Measurements from ENCODE around the gene DISP3.

Gene DISP3

GRCh38 chr1:11444907-11445306 lies 34.0 kb upstream of the DISP3 start:
- Histone ChIP-seq H3K4me2 (ENCODE audit: low read length) (no peak overlapping the region), H3K9ac (ENCODE audit: low read depth, low read length) (no peak overlapping the region), H3K9me3 (replicated peaks; ENCODE audit: low read length) (no peaks in the 10 kb centered on the region), H3K36me3 (ENCODE audit: insufficient read depth, low read length) (no peaks in the 10 kb centered on the region), H3K4me1 (ENCODE audit: control insufficient read depth, insufficient read depth, low read length) (no peaks in the 10 kb centered on the region), H3K4me3 (ENCODE audit: low read length) (no peak overlapping the region), H3K27me3 (ENCODE audit: control insufficient read depth, insufficient read depth, low read length) (peaks cover 39% of the 10 kb centered on the region)

GRCh38 chr1:11447903-11448302 lies 31.1 kb upstream of the DISP3 start:
- no peaks in the 10 kb centered on the region for H3K36me3 ChIP-seq (ENCODE audit: insufficient read depth, low read length)
- H3K9me3 ChIP-seq (replicated peaks; ENCODE audit: low read length): no peaks in the 10 kb centered on the region
- H3K4me1 ChIP-seq (ENCODE audit: control insufficient read depth, insufficient read depth, low read length): no peaks in the 10 kb centered on the region
- H3K9ac ChIP-seq (ENCODE audit: low read depth, low read length): no peak overlapping the region
- peaks cover 38% of the 10 kb centered on the region for H3K27me3 ChIP-seq (ENCODE audit: control insufficient read depth, insufficient read depth, low read length)
- no peak overlapping the region for H3K4me2 ChIP-seq (ENCODE audit: low read length)
- H3K4me3 ChIP-seq (ENCODE audit: low read length): no peak overlapping the region

GRCh38 chr1:11448373-11449099 lies 30.4 kb upstream of the DISP3 start:
- H3K4me2 ChIP-seq (ENCODE audit: low read length): no peak overlapping the region
- H3K36me3 ChIP-seq (ENCODE audit: insufficient read depth, low read length): no peaks in the 10 kb centered on the region
- no peak overlapping the region for H3K4me3 ChIP-seq (ENCODE audit: low read length)
- no peaks in the 10 kb centered on the region for H3K9me3 ChIP-seq (replicated peaks; ENCODE audit: low read length)
- H3K27me3 ChIP-seq (ENCODE audit: control insufficient read depth, insufficient read depth, low read length): peaks cover 38% of the 10 kb centered on the region
- no peak overlapping the region for H3K9ac ChIP-seq (ENCODE audit: low read depth, low read length)
- no peaks in the 10 kb centered on the region for H3K4me1 ChIP-seq (ENCODE audit: control insufficient read depth, insufficient read depth, low read length)

GRCh38 chr1:11449100-11449403 lies 29.9 kb upstream of the DISP3 start:
- no peaks in the 10 kb centered on the region for H3K36me3 ChIP-seq (ENCODE audit: insufficient read depth, low read length)
- H3K4me3 ChIP-seq (ENCODE audit: low read length): no peak overlapping the region
- no peak overlapping the region for H3K9ac ChIP-seq (ENCODE audit: low read depth, low read length)
- H3K27me3 ChIP-seq (ENCODE audit: control insufficient read depth, insufficient read depth, low read length): peaks cover 39% of the 10 kb centered on the region
- no peaks in the 10 kb centered on the region for H3K4me1 ChIP-seq (ENCODE audit: control insufficient read depth, insufficient read depth, low read length)
- no peaks in the 10 kb centered on the region for H3K9me3 ChIP-seq (replicated peaks; ENCODE audit: low read length)
- H3K4me2 ChIP-seq (ENCODE audit: low read length): no peak overlapping the region

- Histone ChIP-seq H3K9ac (ENCODE audit: low read depth, low read length) (no peak overlapping the region), H3K9me3 (replicated peaks; ENCODE audit: low read length) (no peaks in the 10 kb centered on the region), H3K4me1 (ENCODE audit: control insufficient read depth, insufficient read depth, low read length) (no peaks in the 10 kb centered on the region), H3K4me3 (ENCODE audit: low read length) (no peak overlapping the region), H3K4me2 (ENCODE audit: low read length) (no peak overlapping the region), H3K36me3 (ENCODE audit: insufficient read depth, low read length) (no peaks in the 10 kb centered on the region), H3K27me3 (ENCODE audit: control insufficient read depth, insufficient read depth, low read length) (peaks cover 41% of the 10 kb centered on the region)
Measured at GRCh38 chr1:11450310-11450709, 28.6 kb upstream of the DISP3 start.

- H3K9me3 ChIP-seq (replicated peaks; ENCODE audit: low read length): no peaks in the 10 kb centered on the region
- H3K27me3 ChIP-seq (ENCODE audit: control insufficient read depth, insufficient read depth, low read length): peaks cover 32% of the 10 kb centered on the region
- H3K36me3 ChIP-seq (ENCODE audit: insufficient read depth, low read length): no peaks in the 10 kb centered on the region
- no peak overlapping the region for H3K4me3 ChIP-seq (ENCODE audit: low read length)
- H3K9ac ChIP-seq (ENCODE audit: low read depth, low read length): no peak overlapping the region
- no peak overlapping the region for H3K4me2 ChIP-seq (ENCODE audit: low read length)
- no peaks in the 10 kb centered on the region for H3K4me1 ChIP-seq (ENCODE audit: control insufficient read depth, insufficient read depth, low read length)
Measured at GRCh38 chr1:11453742-11454491, 25.0 kb upstream of the DISP3 start.

- H3K4me1 ChIP-seq (ENCODE audit: control insufficient read depth, insufficient read depth, low read length): no peaks in the 10 kb centered on the region
- H3K4me3 ChIP-seq (ENCODE audit: low read length): no peak overlapping the region
- peaks cover 25% of the 10 kb centered on the region for H3K27me3 ChIP-seq (ENCODE audit: control insufficient read depth, insufficient read depth, low read length)
- no peaks in the 10 kb centered on the region for H3K9me3 ChIP-seq (replicated peaks; ENCODE audit: low read length)
- H3K4me2 ChIP-seq (ENCODE audit: low read length): no peak overlapping the region
- H3K36me3 ChIP-seq (ENCODE audit: insufficient read depth, low read length): no peaks in the 10 kb centered on the region
- no peak overlapping the region for H3K9ac ChIP-seq (ENCODE audit: low read depth, low read length)
Measured at GRCh38 chr1:11455967-11456570, 22.9 kb upstream of the DISP3 start.

GRCh38 chr1:11456965-11457364 lies 22.0 kb upstream of the DISP3 start:
- H3K9me3 ChIP-seq (replicated peaks; ENCODE audit: low read length): no peaks in the 10 kb centered on the region
- H3K4me3 ChIP-seq (ENCODE audit: low read length): no peak overlapping the region
- peaks cover 29% of the 10 kb centered on the region for H3K27me3 ChIP-seq (ENCODE audit: control insufficient read depth, insufficient read depth, low read length)
- H3K4me2 ChIP-seq (ENCODE audit: low read length): no peak overlapping the region
- H3K36me3 ChIP-seq (ENCODE audit: insufficient read depth, low read length): no peaks in the 10 kb centered on the region
- H3K4me1 ChIP-seq (ENCODE audit: control insufficient read depth, insufficient read depth, low read length): no peaks in the 10 kb centered on the region
- H3K9ac ChIP-seq (ENCODE audit: low read depth, low read length): no peak overlapping the region

GRCh38 chr1:11458811-11459275 lies 20.1 kb upstream of the DISP3 start:
- peaks cover 33% of the 10 kb centered on the region for H3K27me3 ChIP-seq (ENCODE audit: control insufficient read depth, insufficient read depth, low read length)
- H3K4me1 ChIP-seq (ENCODE audit: control insufficient read depth, insufficient read depth, low read length): no peaks in the 10 kb centered on the region
- H3K4me3 ChIP-seq (ENCODE audit: low read length): no peak overlapping the region
- no peaks in the 10 kb centered on the region for H3K36me3 ChIP-seq (ENCODE audit: insufficient read depth, low read length)
- H3K9ac ChIP-seq (ENCODE audit: low read depth, low read length): no peak overlapping the region
- H3K9me3 ChIP-seq (replicated peaks; ENCODE audit: low read length): no peaks in the 10 kb centered on the region
- no peak overlapping the region for H3K4me2 ChIP-seq (ENCODE audit: low read length)

- H3K9me3 ChIP-seq (replicated peaks; ENCODE audit: low read length): no peaks in the 10 kb centered on the region
- no peak overlapping the region for H3K9ac ChIP-seq (ENCODE audit: low read depth, low read length)
- H3K36me3 ChIP-seq (ENCODE audit: insufficient read depth, low read length): no peaks in the 10 kb centered on the region
- peaks cover 31% of the 10 kb centered on the region for H3K27me3 ChIP-seq (ENCODE audit: control insufficient read depth, insufficient read depth, low read length)
- H3K4me1 ChIP-seq (ENCODE audit: control insufficient read depth, insufficient read depth, low read length): no peaks in the 10 kb centered on the region
- H3K4me3 ChIP-seq (ENCODE audit: low read length): no peak overlapping the region
- H3K4me2 ChIP-seq (ENCODE audit: low read length): no peak overlapping the region
Measured at GRCh38 chr1:11461531-11462137, 17.3 kb upstream of the DISP3 start.

- no peaks in the 10 kb centered on the region for H3K4me1 ChIP-seq (ENCODE audit: control insufficient read depth, insufficient read depth, low read length)
- H3K36me3 ChIP-seq (ENCODE audit: insufficient read depth, low read length): no peaks in the 10 kb centered on the region
- no peaks in the 10 kb centered on the region for H3K9me3 ChIP-seq (replicated peaks; ENCODE audit: low read length)
- H3K4me3 ChIP-seq (ENCODE audit: low read length): no peak overlapping the region
- H3K27me3 ChIP-seq (ENCODE audit: control insufficient read depth, insufficient read depth, low read length): peaks cover 30% of the 10 kb centered on the region
- no peak overlapping the region for H3K4me2 ChIP-seq (ENCODE audit: low read length)
- no peak overlapping the region for H3K9ac ChIP-seq (ENCODE audit: low read depth, low read length)
Measured at GRCh38 chr1:11462224-11462923, 16.6 kb upstream of the DISP3 start.

Measured in skeletal muscle satellite cell (primary cell).